GM12874 (cell line): ENCODE results near the gene IFNGR1.

Experiments used
- CTCF ChIP-seq: IDR thresholded peaks from 2 replicates; pipeline ENCODE4 v1.5.1; 2011; ENCODE audit warnings: low read depth, mild to moderate bottlenecking, control low read depth, low read length, moderate library complexity; ENCODE audit not compliant: insufficient read depth

IFNGR1 gene

GRCh38 chr6:137191670-137192069 is 27.5 kb downstream of the IFNGR1 start:
- no peak for TF ChIP-seq CTCF

GRCh38 chr6:137191236-137191635 is 27.9 kb downstream of the IFNGR1 start:
- TF ChIP-seq CTCF, result no peak

- no peak for TF ChIP-seq CTCF
Measured at GRCh38 chr6:137190583-137191094, 28.5 kb downstream of the IFNGR1 start.

GRCh38 chr6:137188855-137189254 is 30.3 kb downstream of the IFNGR1 start:
- TF ChIP-seq CTCF, result no peak

- TF ChIP-seq CTCF, result no peak
Measured at GRCh38 chr6:137185290-137185689, 33.9 kb downstream of the IFNGR1 start.

- TF ChIP-seq CTCF, result no peak
Measured at GRCh38 chr6:137182654-137183073, 36.5 kb downstream of the IFNGR1 start.

GRCh38 chr6:137181891-137182653 is 37.1 kb downstream of the IFNGR1 start:
- no peak for TF ChIP-seq CTCF
